ENCODE data around the gene PTDSS2. TPM values are rescaled to one million over a fixed set of nuclear protein-coding genes. Genes with fewer than 3 reads are reported as not detected.
A peak's percentile ranks its signal among the peaks of the same experiment; 100 is the strongest.

Gene PTDSS2
- total and polyA plus RNA-seq, 2 of the 13 experiments (the other 11 are each of a cell fraction or from before 2014, with no cell fraction given) = 21.7 to 26.4 TPM

GRCh38 chr11:529728-530411, 79.8 kb downstream of the PTDSS2 start:
- H2AFZ ChIP-seq (ENCODE audit: low read length) = no peak overlapping the region
- BruUV-seq (replicated peaks) = no TSS peak

More at GRCh38 chr11:529728-530411, 79.8 kb downstream of the PTDSS2 start:
- Histone ChIP-seq H3K4me2 (ENCODE audit: low read depth, low read length) (no peak overlapping the region), H3K27me3 (ENCODE audit: control insufficient read depth in 1 of 2, insufficient read depth in 2 of 2, low read length in 2 of 2) (0 out of 5 replicates have a peak, but pooled peaks cover 0 to 1% of the 10 kb centered on the region in 2 experiments), H3K9ac (ENCODE audit: insufficient read depth, low read depth, low read length) (no peak overlapping the region), H4K20me1 (ENCODE audit: insufficient read depth, low read length) (no peaks in the 10 kb centered on the region; the same call in 1 of the 2 replicates), H3K79me2 (ENCODE audit: insufficient read depth, low read length) (peaks cover 4% of the 10 kb centered on the region), H3K9me3 (ENCODE audit: low read length) (no peaks in the 10 kb centered on the region), H3K36me3 (replicated peaks in 1 of 2; ENCODE audit: control insufficient read depth in 1 of 2, insufficient read depth in 2 of 2, low read length in 2 of 2) (peaks cover 10 to 19% of the 10 kb centered on the region in 2 experiments; a peak in 4 of 5 replicates), H3K4me1 (ENCODE audit: insufficient read depth, low read length) (peaks cover 19% of the 10 kb centered on the region), H3K27ac (ENCODE audit: extremely low read length, insufficient read depth, low read length) (no peak overlapping the region), H3K4me3 (replicated peaks in 1 of 3; ENCODE audit: insufficient read depth in 1 of 3, low read depth in 2 of 3, low read length in 3 of 3) (no peak overlapping the region)
- WGBS (ENCODE audit: low lambda C conversion rate) = 89% methylated on average over 6 of the region's 18 CpGs
- TF ChIP-seq STAG1 (CRISPR knock-in tag; IDR thresholded peaks at IDR 0.05) (no peak), ZUFSP (CRISPR knock-in tag; IDR thresholded peaks at IDR 0.05; ENCODE audit: borderline replicate concordance) (no peak), PHF20 (CRISPR knock-in tag; IDR thresholded peaks at IDR 0.05) (no peak), RBFOX2 (IDR thresholded peaks at IDR 0.05; ENCODE audit: low read depth, low read length) (peak; percentile 43; the same call in 1 of the 2 replicates), AGO2 (optimal IDR thresholded peaks at IDR 0.05; ENCODE audit: low read depth, low read length) (peak; percentile 63), HNRNPUL1 (IDR thresholded peaks at IDR 0.05; ENCODE audit: low read depth, low read length) (no peak), MED8 (CRISPR knock-in tag; IDR thresholded peaks at IDR 0.05; ENCODE audit: insufficient replicate concordance) (no peak), AGO1 (IDR thresholded peaks at IDR 0.05; ENCODE audit: low read depth, low read length, poor library complexity, severe bottlenecking) (peak; percentile 13), PAX8 (CRISPR knock-in tag; IDR thresholded peaks at IDR 0.05; ENCODE audit: borderline replicate concordance) (no peak)
- CTCF ChIA-PET (ENCODE audit: low intra/inter-chr PET ratio, low total read pairs) = no interaction called here
- FAIRE-seq = no peak
- in situ Hi-C loops (cut with HindIII; ENCODE audit: extremely low pct_ligation_motif_present, low pct_unique_long_range_greater_than_20kb) = no loop called here
- no peak for ATAC-seq
- DNase-seq (ENCODE audit: low spot score) = no peak
- POLR2A ChIA-PET = no interaction called here
- intact Hi-C loops (cut with micrococcal nuclease; ENCODE audit: unreplicated experiment) = no loop called here
